GM18907 (cell line): ENCODE data around the gene ITGB7.
"Not testable (repeated sequence)": the region's sequence is repeated elsewhere in the genome, so short reads cannot be mapped to it uniquely, and the experiment has no call there.

Source experiments
- ATAC-seq: cut with Tn5 transposase; IDR thresholded peaks from one replicate; pipeline ENCODE4 v1.9.1; 2021; ENCODE audit warnings: mild to moderate bottlenecking, moderate library complexity; ENCODE audit not compliant: unreplicated experiment

The ITGB7 gene

GRCh38 chr12:53180220-53180930, 26.7 kb downstream of the ITGB7 start, which contains the start of the genes CSAD and ZNF740:
Gene CSAD, minus strand, starts transcription at chr12:53180925. Its CDS starts 7,455 bp downstream, at chr12:53173470.
Gene ZNF740, plus strand, starts transcription at chr12:53180722. Its CDS starts 1,262 bp downstream, at chr12:53181984.
- ATAC-seq: peak; percentile 93

GRCh38 chr12:53179687-53180219, 27.3 kb downstream of the ITGB7 start:
- ATAC-seq: peak; percentile 10

- ATAC-seq: not testable (repeated sequence)
Measured at GRCh38 chr12:53178803-53179202, 28.2 kb downstream of the ITGB7 start.

GRCh38 chr12:53177447-53177846, 29.6 kb downstream of the ITGB7 start:
- not testable (repeated sequence) for ATAC-seq

GRCh38 chr12:53176750-53177149, 30.3 kb downstream of the ITGB7 start:
- no peak for ATAC-seq

GRCh38 chr12:53174881-53175491, 32.1 kb downstream of the ITGB7 start:
- ATAC-seq: no peak

- ATAC-seq: no peak
Measured at GRCh38 chr12:53173085-53173715, 33.9 kb downstream of the ITGB7 start.

- ATAC-seq: no peak
Measured at GRCh38 chr12:53172352-53172751, 34.7 kb downstream of the ITGB7 start.

GRCh38 chr12:53171725-53172329, 35.2 kb downstream of the ITGB7 start:
- ATAC-seq: no peak

GRCh38 chr12:53170876-53171724, 36.0 kb downstream of the ITGB7 start:
- no peak for ATAC-seq

GRCh38 chr12:53170215-53170614, 36.8 kb downstream of the ITGB7 start:
- ATAC-seq: no peak

- no peak for ATAC-seq
Measured at GRCh38 chr12:53169644-53170043, 37.4 kb downstream of the ITGB7 start.

GRCh38 chr12:53166837-53167236, 40.2 kb downstream of the ITGB7 start:
- no peak for ATAC-seq

GRCh38 chr12:53163008-53163407, 44.0 kb downstream of the ITGB7 start:
- not testable (repeated sequence) for ATAC-seq

GRCh38 chr12:53161119-53161911, 45.7 kb downstream of the ITGB7 start:
- no peak for ATAC-seq

- ATAC-seq: no peak
Measured at GRCh38 chr12:53160673-53161072, 46.4 kb downstream of the ITGB7 start.

GRCh38 chr12:53160000-53160399, 47.1 kb downstream of the ITGB7 start:
- ATAC-seq: no peak

- ATAC-seq: peak; percentile 77
Measured at GRCh38 chr12:53159195-53159839, 47.7 kb downstream of the ITGB7 start.

- no peak for ATAC-seq
Measured at GRCh38 chr12:53152390-53152789, 54.7 kb downstream of the ITGB7 start.
